ENCODE data around the gene DNAI2.

DNA sequence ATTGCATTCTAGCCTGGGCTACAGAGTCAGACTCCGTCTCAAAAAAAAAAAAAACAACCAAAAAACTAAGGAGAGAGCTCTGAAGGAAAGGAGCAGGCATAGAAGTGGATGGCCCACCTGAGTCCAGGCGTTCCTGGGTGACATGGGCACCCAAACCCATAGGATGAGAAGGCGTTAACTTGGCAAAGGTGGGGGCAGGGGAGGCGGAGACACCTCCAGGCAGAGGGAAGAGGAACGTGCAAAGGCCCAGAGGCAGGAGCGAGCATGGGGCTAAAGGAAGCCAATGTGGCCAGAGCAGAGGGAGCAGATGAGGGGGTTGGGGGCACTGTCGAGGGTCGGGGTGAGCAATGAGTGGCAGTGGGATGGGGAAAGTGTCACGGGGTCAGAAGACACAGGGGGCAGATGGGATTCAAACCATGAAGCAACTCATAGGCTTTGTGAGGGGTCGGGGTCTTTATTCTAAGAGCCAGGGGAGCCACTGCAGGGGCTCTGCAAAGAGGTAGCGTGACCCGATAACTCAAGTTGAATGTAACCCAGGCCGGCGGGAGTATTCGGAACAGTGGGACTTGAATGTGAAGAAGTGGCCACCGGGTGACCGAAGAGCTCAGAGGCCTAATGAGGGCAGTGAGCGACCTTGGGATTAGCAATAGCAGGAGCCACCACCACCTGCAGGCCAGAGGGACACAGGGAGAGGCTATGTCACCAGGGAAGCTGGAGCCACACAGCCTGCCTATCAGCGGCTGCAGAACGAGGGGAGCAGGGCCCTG lies 48.9 kb upstream of the DNAI2 start:
- TF ChIP-seq POLR2AphosphoS5 (IDR thresholded peaks at IDR 0.05; ENCODE audit: low read depth, low read length) (no peak), POLR2A (IDR thresholded peaks at IDR 0.05; ENCODE audit: low read depth, low read length) (no peak), TAF1 (IDR thresholded peaks at IDR 0.05; ENCODE audit: borderline replicate concordance, low read depth, low read length) (no peak)
